DMS114 treated with DMSO at 0.1 percent for 48 hours (cell line): Measurements from ENCODE around the gene NKIRAS2.

Source experiments
- DNase-seq: peaks from one replicate; lab custom pipeline; 2025; ENCODE audit not compliant: unreplicated experiment; lab: John Stamatoyannopoulos, UW

Gene NKIRAS2

GRCh38 chr17:42053731-42054500, 34.0 kb downstream of the NKIRAS2 start:
- no peak for DNase-seq

- no peak for DNase-seq
These were observed 35.1 kb downstream of the NKIRAS2 start for GRCh38 chr17:42055027-42055426.

- DNase-seq: no peak
These were observed 35.6 kb downstream of the NKIRAS2 start for GRCh38 chr17:42055496-42055895.

GRCh38 chr17:42056635-42057034, 36.7 kb downstream of the NKIRAS2 start:
- no peak for DNase-seq

- DNase-seq: no peak
These were observed 38.2 kb downstream of the NKIRAS2 start for GRCh38 chr17:42058063-42058462.

GRCh38 chr17:42059815-42060214, 39.9 kb downstream of the NKIRAS2 start:
- DNase-seq: no peak

GRCh38 chr17:42060231-42060630, 40.3 kb downstream of the NKIRAS2 start:
- DNase-seq: no peak

- DNase-seq: no peak
These were observed 42.0 kb downstream of the NKIRAS2 start for GRCh38 chr17:42061646-42062487.

GRCh38 chr17:42062681-42063080, 42.8 kb downstream of the NKIRAS2 start:
- no peak for DNase-seq

GRCh38 chr17:42065201-42065600, 45.3 kb downstream of the NKIRAS2 start:
- no peak for DNase-seq

GRCh38 chr17:42067371-42068091, 47.6 kb downstream of the NKIRAS2 start:
- DNase-seq: no peak

GRCh38 chr17:42068979-42069378, 49.1 kb downstream of the NKIRAS2 start:
- no peak for DNase-seq

- no peak for DNase-seq
These were observed 51.9 kb downstream of the NKIRAS2 start for GRCh38 chr17:42071810-42072209.

GRCh38 chr17:42072323-42073187, 52.7 kb downstream of the NKIRAS2 start:
- no peak for DNase-seq
